Inflammatory macrophage (primary cell): ENCODE results near the gene FMR1.

ENCODE experiments used
- DNase-seq, 2 donors: peaks; one replicate each; pipeline ENCODE4 v3.0.0-alpha.2; 2020 to 2022

FMR1 gene

GRCh38 chrX:147916375-147916968 is 4.8 kb downstream of the FMR1 start:
- no peak for DNase-seq

GRCh38 chrX:147917700-147918695 is 6.3 kb downstream of the FMR1 start:
- DNase-seq = peak; percentile 3 to 48

DNA sequence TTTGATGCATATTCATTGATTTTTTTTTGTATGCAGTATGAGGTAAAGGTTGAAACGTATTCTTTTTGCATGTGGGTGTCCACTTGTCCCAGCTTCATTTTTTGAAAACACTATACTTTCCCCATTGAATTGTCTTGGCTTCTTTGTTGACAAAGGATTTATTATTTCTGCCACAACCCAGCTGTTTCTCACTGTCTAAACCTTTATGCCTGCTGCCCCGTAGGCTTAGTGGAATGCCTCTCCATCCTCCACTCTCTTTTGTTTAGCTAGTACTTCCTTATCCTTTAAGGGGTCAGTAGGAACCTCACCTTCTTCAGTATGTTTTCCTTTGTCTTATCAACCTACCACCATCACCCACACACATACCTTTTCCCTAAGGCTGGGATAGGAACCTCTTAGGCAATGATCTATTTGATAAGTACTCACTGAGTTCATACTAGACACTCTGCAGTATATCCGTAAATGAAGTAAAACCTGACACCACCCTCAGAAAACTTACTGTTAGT is 8.5 kb downstream of the FMR1 start:
- no peak for DNase-seq

DNA sequence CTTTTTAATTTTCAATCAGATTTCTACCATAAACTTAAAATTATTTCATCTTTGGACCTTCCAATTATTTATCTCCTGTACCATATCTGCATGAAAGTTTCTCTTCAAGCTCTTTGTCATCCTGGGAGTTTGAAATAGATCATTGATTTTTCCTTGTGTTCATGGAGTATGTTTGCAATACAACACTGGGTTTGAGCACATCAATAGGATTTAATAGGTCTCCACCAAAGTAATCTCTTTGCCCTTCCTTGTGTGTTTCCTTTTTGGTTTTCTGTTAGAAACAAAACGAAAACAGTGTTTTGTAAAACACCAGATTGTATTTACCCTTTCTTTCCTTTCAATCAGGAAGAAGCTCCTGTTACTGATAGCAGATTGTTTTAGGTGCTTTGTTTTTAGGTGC is 11.9 kb downstream of the FMR1 start:
- DNase-seq = no peak

DNA sequence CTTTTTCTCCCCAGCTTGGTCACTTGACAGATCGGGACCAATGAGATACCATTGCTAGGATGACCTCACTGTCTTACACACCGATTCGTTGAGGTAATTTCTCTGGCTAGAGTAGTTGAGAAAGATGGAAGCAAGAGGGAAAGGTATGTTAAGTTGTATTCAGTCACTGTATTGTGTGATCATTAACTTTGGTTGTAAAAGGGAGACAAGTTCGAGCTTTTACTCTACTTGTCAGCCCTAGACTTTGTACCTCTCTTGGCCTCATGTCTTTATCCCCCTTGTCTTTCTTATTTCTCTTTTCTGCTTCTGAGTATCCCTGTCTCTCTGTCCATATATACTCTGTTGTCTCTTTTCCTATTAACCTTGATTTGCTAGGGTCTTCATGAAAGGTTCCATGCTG is 15.5 kb downstream of the FMR1 start:
- DNase-seq = no peak

- DNase-seq = no peak
These were observed 22.1 kb downstream of the FMR1 start for GRCh38 chrX:147933815-147934214.

GRCh38 chrX:147935156-147935758 is 23.5 kb downstream of the FMR1 start:
- DNase-seq = no peak

GRCh38 chrX:147945286-147945685 is 33.6 kb downstream of the FMR1 start:
- no peak for DNase-seq

DNA sequence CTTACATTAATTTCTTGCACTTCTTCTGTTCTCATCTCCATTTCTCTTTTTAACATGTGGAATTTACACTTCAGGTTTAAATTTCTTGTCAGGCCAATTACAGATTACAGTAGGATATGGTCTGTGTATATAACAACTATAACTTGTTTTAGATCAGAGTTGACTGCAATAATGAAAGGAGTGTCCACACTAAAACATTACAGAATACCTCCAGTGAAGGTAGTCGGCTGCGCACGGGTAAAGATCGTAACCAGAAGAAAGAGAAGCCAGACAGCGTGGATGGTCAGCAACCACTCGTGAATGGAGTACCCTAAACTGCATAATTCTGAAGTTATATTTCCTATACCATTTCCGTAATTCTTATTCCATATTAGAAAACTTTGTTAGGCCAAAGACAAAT is 36.8 kb downstream of the FMR1 start:
- no peak for DNase-seq

GRCh38 chrX:147950352-147950751 is 38.6 kb downstream of the FMR1 start:
- DNase-seq = no peak

GRCh38 chrX:147953976-147954375 is 42.3 kb downstream of the FMR1 start:
- no peak for DNase-seq

- DNase-seq = no peak
These were observed 45.6 kb downstream of the FMR1 start for GRCh38 chrX:147957291-147957690.

- DNase-seq = no peak
These were observed 46.6 kb downstream of the FMR1 start for GRCh38 chrX:147958291-147958690.

DNA sequence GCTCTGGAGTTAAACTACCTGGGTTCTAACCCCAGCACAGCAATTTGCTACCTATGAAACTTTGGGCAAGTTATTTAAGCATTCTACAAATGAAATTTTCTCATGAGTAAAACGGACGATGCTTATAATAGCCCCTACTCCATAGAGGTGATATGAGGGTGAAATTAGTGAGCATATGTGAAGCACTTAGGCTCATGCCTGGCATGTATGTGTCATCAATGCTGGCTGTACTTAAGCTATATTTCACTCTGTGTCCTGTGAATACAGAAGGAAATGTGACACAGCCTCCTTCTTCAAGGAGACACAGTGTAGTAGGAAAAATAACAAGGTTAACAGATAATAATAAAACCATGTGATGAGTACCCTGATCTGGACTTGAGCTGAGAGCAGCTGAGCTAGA is 49.0 kb downstream of the FMR1 start:
- DNase-seq = no peak

GRCh38 chrX:147962476-147962875 is 50.8 kb downstream of the FMR1 start:
- no peak for DNase-seq

GRCh38 chrX:147978931-147979330 is 67.2 kb downstream of the FMR1 start:
- no peak for DNase-seq

DNA sequence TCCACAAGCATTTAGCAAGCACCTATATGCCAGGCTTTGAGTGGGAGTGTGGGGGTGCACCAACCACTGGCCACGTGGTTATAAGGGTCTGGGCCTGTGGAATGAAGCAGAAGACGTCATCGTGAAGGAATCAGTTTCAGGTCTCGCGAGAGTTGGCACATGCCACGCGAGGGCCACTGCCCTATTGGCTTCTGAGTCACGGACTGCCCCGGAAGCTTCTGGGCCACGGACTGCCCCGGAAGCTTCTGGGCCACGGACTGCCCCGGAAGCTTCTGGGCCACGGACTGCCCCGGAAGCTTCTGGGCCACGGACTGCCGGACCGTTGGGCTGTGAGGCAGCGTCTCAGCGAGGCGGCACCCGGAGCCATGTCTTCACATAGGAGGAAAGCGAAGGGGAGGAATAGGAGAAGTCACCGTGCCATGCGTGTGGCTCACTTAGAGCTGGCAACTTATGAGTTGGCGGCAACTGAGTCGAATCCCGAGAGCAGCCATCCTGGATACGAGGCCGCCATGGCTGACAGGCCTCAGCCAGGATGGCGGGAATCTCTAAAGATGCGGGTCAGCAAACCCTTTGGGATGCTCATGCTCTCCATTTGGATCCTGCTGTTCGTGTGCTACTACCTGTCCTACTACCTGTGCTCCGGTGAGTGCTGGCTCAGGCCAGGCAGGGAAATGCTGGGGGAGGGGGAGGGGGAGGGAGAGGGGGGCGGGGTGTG is 69.5 kb downstream of the FMR1 start, which contains the start of gene FMR1NB:
FMR1NB (plus strand) TSS at position 300 of the 715 bp plus-strand sequence; CDS start at position 366, 66 bp downstream.
- no peak for DNase-seq
